ENCODE measurements around the gene MAP1LC3A.

Gene MAP1LC3A

DNA sequence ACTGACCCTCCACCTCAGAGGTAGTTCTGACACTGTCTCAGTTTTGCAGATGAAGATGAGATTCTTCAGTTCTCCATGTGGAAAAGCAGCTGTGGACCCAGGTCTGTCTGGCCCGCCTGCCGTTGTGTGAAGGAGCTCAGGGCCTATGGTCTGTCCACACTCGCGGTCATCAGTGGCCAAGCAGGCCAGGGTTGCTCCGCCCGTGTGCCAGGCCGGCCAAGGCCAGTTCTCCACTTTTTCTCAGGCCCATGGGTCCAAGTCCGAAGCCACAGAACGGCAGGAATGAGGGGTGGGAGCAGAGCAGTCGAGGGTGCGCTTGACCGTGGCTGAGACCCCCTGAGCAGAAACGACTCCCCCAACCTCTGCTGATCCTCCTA is 8.6 kb upstream of the MAP1LC3A start:
- DNase-seq, result no peak

DNA sequence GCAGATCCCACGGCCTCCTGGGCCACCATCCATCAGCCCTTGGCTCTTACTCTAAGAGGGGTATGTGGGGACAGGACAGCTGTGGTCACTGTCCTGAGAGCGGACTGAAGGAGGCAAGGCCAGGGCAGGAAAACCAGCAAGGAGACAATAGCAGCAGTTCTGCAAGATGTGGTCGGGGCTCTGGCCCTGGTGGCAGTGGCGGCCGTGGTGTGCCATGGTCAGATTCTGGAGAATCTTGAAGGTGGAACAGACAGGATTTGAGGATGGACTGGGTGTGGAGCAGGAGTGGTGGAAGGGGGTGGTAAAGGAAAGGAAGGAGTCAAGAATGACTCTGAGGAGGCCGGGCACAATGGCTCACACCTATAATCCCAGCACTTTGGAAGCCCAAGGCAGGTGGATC is 5.9 kb upstream of the MAP1LC3A start:
- no peak for DNase-seq

GRCh38 chr20:34553366-34553867 is 5.1 kb upstream of the MAP1LC3A start:
- no peak for DNase-seq

DNA sequence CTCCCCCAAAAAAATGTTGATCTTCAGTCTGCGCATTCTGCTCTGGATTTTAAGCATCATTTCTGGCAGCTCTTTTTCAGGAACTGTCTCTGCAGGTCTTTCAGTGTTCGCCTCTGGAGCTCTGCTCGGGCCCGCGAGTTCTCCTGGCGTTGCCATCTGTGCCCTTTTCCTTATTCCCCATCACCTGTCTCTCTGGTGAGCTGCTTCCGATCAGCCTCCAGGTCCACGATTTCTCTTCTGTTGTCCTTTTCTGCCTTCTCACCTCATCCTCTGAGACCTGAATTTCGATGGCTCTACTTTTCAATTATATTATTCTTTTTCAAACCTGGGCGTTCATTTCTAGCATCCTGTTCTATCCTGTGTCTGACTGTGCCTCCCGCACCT is 590 bp upstream of the MAP1LC3A start:
- no peak for DNase-seq

- peak; percentile 31 for DNase-seq
Measured at GRCh38 chr20:34559311-34560140, 1.0 kb downstream of the MAP1LC3A start.

GRCh38 chr20:34560141-34560523 is 1.6 kb downstream of the MAP1LC3A start:
- DNase-seq, result no peak

GRCh38 chr20:34560614-34561013 is 2.1 kb downstream of the MAP1LC3A start:
- DNase-seq, result no peak

DNA sequence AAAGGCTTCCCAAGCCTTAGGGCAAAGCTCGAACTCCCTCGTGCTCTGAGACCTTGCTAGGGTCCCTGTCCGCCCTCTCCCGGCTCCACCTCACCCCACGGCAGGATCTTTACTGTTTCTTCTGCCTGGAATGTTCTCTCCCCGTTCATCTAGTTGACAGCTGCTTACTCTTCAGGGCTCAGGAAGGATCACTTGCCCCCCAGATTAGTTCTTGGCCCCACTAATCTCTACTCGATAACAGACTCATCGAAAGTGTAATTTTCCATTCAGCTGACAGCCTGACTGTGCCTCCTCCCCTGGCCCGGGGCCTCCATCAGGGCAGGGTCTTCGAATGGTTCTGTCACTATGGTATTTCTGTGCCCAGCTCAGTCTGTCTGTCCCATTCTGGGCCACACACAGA is 3.1 kb downstream of the MAP1LC3A start:
- no peak for DNase-seq

- peak; percentile 49 for DNase-seq
Measured at GRCh38 chr20:34562641-34563040, 4.1 kb downstream of the MAP1LC3A start.

- no peak for DNase-seq
Measured at GRCh38 chr20:34564833-34565232, 6.3 kb downstream of the MAP1LC3A start.

DNA sequence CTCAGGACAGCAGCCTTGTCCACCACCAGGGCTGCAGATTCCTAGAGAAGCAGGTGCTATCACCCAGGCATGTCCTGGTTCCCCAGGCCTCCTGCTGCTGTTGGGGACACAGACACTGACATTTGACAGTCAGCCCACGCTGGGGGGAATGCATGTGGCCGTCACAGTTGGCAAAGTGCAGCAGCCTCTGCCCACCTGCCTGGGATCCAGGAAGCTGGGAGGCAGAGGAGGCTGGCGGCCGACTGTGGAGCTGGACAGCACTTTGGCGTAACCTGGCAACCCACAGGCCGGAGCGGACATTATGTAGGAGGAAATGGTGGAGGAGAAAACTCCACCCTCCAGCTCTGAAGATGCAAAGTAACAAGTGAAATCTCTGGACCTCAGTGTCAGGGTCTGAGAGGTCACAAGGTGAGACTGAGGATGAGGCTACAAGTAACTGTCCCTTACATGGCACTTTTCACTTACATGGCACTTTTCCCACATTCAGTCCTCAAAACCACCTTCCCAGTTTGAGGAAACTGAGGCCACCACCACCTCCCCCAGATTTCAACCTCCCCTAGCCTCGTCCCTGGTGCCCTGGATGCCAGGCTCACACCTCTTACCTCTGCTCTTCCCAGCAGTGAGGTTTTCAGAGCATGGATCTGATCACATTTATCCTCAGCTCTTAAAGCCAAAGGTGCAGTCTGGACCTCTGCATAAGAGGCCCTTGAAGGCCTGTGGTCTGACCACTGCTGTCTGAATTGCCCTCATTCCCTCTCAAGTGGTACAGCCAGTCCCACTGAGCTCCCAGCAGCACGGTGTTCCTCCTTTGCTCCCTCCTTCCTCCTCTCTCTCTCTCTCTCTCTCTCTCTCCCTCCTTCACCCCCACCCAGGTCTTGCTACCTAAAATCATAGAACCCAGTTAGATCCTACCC is 8.7 kb downstream of the MAP1LC3A start:
- no peak for DNase-seq

GRCh38 chr20:34567892-34568865 is 9.7 kb downstream of the MAP1LC3A start:
- DNase-seq, result no peak

DNA sequence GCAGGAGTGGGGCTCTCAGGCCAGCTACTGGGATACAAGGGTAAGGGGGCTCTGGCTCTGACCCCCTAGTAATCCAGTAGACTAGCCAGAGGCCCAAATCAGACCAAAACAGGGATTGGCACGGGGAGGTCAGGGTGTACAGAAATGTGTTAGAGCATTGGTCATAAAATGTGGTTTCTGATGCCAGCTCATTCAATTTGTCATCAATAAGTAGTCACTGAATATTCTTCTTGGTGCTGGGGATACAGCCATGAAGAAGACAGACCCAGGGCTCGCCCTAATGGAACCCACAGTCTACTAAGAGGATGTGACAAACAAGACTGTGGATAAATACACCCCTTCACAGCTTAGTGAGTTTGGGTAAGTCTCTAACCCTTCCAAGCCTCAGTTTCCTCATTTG is 11.1 kb downstream of the MAP1LC3A start:
- DNase-seq, result no peak

- DNase-seq, result no peak
Measured at GRCh38 chr20:34570859-34571306, 12.4 kb downstream of the MAP1LC3A start.

GRCh38 chr20:34571753-34572152 is 13.2 kb downstream of the MAP1LC3A start:
- DNase-seq, result no peak

GRCh38 chr20:34573541-34574300 is 15.2 kb downstream of the MAP1LC3A start:
- DNase-seq, result no peak

DNA sequence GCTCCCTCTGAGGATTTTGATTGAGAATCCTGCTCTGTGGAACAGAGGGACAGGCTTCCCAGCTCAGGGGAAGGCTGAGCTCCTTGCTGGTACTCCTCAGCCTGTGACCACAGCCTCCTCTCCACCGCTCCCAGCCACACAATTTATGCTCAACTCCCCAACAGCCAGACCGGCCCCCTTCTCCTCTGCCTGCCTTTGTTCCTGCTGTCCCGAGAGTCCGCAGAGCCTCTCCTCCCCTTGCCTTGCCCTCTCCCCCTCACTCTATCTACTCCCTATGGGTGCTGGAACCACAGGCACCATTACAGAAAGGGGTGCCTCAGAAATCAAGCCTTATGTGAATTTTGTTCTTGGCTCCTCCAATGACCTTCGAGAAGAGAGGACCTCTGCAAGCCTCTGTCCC is 15.9 kb downstream of the MAP1LC3A start:
- DNase-seq, result no peak

DNA sequence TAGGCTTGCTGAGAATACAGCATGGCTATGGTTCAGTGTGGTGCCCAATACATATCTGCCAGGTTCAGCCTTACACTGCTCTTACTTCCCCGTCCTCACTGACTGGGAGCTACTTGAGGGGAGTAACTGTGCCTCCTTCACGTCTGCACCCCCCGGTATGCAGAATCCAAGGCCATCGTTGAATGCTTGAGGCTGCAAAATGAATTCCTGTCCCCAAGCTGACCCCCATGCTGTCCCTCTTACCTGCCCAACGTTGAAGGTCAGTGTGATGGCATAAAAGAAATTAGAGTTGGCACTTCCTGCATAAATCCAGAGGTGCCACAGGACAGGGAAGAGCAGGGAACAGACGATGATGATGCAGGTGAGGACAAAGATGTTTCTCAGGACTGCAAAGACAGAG is 16.3 kb downstream of the MAP1LC3A start:
- DNase-seq, result no peak

DNA sequence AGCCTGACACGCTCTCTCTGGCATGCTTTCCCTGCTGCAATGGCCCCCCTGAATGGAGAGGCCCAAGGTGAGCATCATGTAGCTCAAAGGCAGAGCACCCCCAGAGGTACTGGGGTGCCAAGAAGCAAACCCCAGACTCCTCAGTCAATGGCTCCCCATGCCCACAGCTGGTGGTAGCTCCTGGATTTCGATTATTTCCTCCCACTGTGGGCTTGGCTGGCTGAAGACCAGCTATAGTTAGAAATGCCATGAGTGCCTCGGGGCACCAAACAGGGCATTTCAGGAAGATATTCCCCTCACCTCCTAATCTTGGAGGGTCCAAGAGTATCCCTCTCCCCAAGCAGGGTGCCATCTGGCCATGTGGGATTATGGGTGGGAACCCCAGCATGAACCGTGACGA is 16.8 kb downstream of the MAP1LC3A start:
- no peak for DNase-seq

GRCh38 chr20:34575756-34576155 is 17.2 kb downstream of the MAP1LC3A start:
- DNase-seq, result no peak

DNA sequence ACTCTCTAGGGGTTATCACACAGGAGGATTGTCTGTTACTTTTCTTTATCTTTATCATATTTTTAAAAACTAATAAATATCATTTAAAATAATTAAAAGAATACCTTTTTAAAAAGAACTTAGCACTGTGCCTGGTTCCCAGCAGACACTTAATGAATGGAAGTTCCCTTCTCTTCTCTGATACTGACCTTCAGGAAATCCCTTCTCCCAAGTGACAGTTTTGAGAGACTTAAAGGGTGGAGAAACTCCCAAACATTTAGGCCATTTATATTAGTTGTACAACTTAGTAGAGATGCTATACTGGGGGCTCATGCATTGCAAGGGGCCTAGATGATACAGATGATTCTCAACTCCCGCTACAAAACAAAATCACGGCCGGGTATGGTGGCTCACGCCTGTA is 18.5 kb downstream of the MAP1LC3A start:
- DNase-seq, result no peak

DNA sequence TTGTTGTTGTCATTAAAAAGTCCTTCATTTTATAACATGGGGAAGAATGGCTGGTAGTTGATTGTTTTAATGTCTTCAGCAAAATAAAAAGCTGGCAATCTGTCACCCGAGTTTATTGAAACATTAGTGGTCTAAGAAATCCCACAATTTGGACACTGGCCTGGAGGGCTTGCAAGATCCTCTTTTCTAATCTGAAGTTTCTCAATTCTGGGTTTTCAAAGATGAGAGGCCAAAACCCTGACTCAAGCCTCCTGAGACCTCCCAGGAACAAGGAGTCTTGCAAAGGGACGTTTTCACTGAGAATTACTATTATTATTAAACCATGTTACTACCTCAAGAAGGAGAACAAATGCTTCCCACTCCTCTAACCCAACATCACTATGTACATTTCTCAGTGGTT is 19.5 kb downstream of the MAP1LC3A start:
- no peak for DNase-seq
